HG03575 (cell line): ENCODE measurements around the gene ITGAL.
"Not testable (repeated sequence)": the region's sequence is repeated elsewhere in the genome, so short reads cannot be mapped to it uniquely, and the experiment has no call there.

Experiments
- ATAC-seq: cut with Tn5 transposase; IDR thresholded peaks from one replicate; pipeline ENCODE4 v1.9.1; 2021; ENCODE audit not compliant: unreplicated experiment, insufficient number of reproducible peaks, low FRiP score; ENCODE audit errors: extremely low read depth

The ITGAL gene

DNA sequence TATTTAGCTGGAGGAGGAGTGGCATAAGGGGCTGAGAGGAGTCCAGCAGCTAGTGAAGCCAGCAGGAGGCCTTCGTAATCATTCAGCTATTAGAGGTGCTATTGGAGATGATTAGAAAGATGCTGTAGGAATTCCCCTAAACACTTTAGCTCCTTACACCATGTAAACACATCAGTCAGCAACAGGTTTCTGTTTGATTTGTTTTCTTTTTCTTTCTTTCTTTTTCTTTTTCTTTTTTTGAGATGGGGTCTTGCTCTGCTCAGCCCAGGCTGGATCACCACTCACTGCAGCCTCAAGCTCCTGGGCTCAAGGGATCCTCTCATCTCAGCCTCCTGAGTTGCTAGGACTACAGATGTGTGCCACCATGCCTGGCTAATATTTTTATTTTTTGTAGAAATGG lies 16.2 kb upstream of the ITGAL start:
- no peak for ATAC-seq

DNA sequence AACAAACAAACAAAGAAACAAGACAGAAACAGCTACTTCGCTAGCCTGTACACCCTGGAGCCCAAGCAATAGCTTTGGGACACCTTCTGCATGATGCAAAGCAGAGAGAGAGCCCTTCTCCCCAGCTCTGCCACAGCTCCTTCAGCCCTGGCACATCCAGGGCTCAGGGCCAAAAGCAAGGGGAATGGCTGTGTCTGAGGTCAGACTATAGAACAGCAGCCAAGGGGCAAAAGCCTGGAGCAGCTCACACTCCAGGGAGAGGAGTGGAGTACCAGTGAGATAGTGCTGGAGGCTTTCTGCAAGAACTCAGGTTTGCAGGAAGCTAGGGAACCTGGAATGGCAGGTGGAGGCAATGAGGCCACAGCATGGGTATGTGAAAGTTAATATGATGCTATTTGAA lies 15.3 kb upstream of the ITGAL start:
- ATAC-seq, result no peak

DNA sequence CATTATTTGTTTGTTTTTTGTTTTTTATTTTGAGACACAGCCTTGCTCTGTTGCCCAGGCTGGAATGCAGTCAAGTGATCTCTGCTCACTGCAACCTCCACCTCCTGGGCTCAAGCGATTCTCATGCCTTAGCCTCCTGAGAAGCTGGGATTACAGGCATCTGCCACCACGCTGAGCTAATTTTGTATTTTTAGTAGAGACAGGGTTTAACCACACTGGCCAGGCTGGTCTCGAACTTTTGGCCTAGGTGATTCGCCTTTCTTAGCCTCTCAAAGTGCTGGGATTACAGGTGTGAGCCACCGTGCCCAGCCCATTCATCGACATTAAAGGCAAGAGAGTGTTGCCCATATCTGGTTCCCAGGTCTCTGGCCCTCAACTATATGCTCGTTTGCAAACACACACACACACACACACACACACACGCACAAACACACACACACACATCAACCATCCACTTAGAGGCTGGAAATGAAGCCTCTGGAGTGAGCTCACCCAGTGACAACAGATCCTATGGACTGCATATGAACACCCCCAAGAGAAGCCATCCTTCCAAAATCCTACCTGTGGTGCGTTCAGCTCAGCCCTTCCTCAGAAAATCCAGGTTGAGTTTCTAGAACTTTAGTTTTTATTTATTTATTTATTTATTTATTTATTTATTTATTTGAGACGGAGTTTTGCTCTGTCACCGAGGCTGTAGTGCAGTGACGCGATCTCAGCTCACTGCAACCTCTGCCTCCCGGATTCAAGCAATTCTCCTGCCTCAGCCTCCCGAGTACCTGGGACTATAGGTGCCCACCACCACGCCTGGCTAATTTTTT lies 14.6 kb upstream of the ITGAL start:
- no peak for ATAC-seq

DNA sequence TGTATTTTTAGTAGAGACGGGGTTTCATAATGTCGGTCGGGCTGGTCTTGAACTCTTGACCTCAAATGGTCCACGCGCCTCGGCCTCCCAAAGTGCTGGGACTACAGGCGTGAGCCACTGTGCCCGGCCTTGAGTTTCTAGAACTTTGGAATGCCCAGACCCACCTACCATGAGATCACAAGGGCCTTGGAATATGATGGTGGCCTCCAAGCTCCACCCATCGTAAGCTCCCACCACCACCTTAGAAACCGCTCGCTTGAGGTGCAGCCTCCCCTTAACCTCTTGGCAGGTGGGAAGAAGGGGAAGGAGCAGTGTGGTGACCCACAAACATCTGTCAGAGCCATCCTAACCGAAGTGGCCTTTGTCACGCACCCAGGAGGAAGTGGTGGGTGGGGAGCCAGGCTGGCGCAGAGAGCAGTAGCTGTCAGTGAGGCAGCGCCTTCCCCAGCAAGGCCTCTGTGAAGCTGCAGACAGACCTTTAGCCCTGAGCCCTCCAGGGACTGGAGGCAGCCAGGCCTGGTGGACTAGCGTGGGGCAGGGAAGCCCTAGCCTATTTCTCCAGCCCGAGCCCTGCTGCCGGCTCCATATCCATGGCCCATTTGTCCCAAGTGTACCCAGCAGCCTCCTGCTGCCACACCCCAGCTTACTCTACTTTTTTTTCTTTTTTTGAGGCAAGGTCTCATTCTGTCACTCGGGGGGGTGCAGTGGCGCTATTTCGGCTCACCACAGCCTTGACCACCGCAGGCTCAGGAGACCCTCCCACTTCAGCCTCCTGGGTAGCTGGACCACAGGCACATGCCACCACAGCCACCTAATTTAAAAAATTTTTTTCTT lies 13.8 kb upstream of the ITGAL start:
- ATAC-seq, result peak; percentile 56

DNA sequence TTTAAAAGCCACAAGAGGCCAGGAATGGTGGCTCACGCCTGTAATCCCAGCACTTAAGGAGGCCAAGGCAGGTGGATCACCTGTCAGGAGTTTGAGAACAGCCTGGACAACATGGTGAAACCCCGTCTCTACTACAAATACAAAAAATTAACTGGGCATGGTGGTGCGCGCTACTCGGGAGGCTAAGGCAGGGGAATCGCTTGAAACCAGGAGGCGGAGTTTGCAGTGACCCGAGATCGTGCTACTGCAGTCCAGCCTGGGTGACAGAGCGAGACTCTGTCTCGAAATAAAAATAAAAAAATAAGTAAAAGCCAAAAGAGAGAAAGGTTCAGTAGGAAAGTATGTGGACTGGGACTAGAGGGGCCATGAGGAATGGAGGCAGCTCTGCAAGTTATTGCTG lies 13.1 kb upstream of the ITGAL start:
- no peak for ATAC-seq

DNA sequence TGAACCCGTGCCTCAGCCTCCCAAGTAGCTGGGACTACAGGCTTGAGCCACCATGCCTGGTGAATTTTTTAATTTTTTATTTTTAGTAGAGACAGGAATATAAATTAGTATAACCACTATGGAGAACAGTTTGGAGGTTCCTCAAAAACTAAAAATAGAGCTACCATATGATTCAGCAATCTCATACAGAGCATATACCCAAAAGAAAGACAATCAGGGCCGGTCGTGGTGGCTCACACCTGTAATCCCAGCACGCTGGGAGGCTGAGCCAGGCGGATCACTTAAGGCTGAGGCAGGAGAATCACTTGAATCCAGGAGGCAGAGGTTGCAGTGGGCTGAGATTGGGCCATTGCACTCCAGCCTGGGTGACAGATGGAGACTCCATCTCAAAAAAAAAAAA lies 11.1 kb upstream of the ITGAL start:
- ATAC-seq, result not testable (repeated sequence)

DNA sequence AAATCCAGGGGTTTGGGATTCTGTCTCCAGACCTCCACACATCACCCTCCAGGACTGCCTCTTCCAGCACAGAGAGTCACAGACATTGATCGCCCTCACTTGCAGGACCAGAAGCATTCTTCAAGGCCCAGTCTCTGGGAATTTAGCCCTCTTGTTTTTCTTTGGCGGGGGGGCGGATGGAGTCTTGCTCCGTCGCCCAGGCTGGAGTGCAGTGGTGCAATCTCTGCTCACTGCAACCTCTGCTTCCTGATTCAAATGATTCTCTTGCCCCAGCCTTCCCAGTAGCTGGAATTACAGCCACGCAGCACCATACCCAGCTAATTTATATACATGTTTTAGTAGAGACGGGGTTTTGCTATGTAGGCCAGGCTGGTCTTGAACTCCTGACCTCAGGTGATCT lies 8.5 kb upstream of the ITGAL start:
- ATAC-seq, result no peak

DNA sequence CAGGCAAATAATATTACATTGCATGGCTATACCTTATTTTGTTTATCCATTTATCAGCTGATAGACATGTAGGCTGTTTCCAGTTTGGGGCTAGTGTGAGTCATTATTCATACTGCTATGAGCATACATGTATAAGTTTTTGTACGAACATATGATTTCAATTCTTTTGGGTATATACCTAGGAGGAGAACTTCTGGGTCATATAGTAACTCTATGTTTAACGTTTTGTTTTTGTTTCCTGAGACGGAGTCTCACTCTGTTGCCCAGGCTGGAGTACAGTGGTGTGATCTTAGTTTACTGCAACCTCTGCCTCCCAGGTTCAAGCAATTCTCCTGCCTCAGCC lies 2.4 kb upstream of the ITGAL start:
- ATAC-seq, result no peak

DNA sequence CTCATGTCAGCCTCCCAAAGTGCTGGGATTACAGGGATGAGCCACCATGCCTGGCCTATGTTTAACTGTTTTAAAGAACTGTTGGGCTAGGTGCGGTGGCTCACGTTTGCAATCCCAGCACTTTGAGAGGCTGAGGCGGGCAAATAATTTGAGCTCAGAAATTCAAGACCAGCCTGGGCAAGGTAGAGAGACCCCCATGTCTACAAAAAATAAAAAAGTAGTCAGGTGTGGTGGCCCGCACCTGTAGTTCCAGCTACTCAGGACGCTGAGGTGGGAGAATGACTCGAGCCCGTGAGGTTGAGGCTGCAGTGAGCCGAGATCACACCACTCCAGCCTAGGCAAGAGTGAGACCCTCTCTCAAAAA lies 1.9 kb upstream of the ITGAL start:
- ATAC-seq, result no peak

DNA sequence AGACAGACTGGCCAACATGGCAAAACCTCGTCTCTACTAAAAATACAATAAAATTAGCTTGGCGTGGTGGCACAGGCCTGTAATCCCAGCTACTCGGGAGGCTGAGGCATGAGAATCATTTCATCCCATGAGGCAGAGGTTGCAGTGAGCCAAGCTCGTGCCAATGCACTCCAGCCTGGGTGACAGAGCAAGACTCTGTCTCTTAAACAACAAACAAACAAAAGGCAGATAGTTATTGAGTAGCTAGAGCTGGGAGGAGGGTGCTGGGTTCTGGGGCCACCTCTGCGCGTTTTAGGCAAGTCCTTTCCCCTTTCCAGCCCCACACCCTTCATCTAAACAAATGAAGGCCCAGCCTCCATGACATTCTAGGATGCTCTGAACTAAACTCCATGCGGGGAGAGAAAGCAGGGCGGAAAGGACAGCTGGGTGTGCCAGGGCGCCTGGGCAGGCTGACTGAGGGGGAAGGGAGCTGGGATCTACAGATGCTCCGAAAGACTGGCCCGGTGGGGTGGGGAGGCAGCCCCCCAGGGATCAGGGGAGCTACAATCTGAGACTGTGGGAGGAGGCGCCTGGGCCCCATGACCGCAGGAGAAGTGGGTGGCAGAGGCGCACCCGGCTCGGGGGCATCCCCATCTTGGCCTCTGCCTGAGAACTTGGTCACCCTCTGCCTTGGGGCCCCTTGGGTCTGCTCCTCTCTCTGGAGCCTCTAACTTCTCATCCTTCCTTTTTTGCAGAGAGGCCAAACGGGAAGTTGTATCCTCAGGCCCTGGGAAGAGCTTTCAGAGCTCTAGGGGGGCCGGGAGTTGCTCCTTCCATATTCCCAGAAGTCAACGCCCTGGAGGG lies 910 bp downstream of the ITGAL start:
- no peak for ATAC-seq

DNA sequence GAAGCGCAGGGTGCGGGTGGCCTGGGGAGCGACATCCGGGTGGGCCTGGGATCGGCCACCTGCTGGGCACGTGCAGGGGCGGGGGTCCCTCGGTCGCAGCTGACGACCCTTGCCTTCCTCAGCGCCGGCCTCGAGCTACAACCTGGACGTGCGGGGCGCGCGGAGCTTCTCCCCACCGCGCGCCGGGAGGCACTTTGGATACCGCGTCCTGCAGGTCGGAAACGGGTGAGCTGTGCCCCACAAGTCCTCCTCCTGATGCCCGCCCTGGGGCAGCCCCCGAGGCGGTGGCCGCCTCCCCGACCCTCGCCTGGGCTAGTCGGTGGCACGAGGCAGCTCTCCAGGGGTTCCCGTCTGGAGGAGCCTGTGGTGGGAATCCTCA lies 1.5 kb downstream of the ITGAL start:
- ATAC-seq, result no peak

DNA sequence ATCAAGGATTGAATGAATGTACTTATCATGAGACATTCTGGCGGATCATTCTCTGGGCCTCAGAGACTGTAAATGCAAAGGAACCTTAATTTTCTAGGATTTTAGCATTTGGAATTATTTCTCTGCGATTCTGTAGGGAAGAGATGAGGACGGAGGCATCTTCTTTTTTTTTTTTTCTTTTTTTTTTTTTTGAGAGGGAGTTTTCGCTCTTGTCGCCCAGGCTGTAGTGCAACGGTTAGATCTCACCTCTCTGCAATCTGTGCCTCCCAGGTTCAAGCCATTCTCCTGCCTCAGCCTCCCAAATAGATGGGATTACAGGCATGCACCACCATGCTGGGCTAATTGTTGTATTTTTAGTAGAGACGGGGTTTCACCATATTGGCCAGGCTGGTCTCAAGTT lies 2.1 kb downstream of the ITGAL start:
- ATAC-seq, result no peak

DNA sequence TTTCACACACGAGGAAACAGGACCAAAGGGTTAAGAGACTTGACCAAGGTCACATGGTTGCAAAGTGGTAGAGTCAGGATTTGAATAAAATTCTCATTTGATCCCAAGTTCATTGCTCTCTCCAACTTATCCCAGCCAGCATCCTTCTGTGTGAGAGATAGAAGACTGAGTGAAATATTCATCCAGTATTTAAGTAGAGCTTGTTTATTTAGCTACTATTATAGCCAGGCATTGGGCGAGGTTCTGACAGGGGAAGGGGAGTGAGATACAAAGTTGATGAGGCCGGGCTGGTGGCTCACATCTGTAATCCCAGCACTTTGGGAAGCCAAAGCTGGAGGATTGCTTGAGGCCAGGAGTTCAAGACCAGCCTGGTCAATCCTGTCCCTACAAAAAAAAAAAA lies 4.4 kb downstream of the ITGAL start:
- no peak for ATAC-seq

DNA sequence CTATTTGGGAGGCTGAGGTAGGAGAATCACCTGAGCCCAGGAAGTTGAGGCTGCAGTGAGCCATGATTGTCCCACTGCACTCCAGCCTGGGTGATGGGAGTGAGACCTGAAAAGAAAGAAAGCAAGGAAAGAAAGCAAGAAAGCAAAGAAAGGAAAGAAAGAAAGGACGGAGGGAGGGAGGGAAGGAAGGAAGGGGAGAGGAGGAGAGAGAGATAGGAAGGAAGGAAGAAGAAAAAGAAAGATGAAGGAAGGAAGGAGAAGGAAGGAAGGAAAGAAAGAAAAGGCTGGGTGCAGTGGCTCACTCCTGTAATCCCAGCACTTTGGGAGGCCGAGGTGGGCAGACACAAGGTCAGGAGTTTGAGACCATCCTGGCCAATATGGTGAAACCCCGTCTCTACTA lies 5.2 kb downstream of the ITGAL start:
- ATAC-seq, result not testable (repeated sequence)

DNA sequence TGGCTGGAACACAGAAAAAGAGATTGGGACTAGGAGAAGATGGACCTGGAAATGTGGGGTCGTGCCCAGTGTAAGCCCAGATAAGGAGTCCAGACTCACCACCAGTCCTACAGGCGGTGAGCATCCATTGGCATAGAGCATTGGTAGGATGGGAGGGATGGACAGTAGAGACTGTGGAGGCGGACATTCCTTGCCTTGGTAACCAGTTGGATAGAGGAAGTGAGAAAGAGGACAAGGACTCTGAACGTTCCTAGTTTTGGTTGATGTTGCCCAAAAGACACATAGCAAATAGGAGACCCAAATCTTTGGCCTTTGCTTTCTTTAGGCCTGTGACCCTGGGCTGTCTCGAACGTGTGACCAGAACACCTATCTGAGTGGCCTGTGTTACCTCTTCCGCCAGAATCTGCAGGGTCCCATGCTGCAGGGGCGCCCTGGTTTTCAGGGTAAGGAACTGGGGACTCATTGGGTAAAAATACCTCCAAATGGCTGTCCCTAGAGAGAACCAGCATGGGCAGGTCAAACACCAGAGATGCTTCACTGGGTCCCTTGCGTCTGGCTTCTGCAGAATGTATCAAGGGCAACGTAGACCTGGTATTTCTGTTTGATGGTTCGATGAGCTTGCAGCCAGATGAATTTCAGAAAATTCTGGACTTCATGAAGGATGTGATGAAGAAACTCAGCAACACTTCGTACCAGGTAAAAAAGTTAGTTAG lies 6.4 kb downstream of the ITGAL start:
- ATAC-seq, result no peak

DNA sequence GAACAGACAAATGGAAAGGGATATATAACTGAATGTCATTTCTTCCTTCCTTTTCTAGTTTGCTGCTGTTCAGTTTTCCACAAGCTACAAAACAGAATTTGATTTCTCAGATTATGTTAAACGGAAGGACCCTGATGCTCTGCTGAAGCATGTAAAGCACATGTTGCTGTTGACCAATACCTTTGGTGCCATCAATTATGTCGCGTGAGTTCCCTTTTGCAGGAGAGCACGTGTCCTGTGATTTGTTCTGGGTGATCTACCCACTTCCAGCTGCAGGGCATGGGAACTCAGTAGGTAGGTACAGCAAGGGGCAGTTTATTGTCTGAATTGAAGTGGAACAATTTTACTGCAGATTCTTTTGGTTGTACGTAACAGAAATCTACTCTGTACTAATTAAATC lies 8.8 kb downstream of the ITGAL start:
- no peak for ATAC-seq

DNA sequence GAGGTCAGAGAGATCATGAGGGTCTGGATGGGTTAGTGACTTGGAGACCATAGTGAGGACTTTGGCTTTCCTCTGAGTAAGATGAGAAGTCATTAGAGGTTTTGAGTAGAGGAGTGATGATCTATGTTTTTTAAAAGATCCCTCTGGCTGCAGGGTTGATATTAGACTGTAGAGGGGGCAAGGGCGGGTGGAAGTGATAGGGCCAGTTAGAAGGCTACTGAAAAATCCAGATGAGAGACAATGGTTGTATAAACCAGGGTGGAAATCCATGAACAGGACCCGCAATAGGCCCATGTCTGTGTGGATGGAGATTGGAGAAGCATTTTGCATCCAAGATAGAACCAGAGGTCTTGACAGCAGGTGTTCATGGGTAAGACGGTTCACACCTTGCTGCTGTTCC lies 9.8 kb downstream of the ITGAL start:
- ATAC-seq, result no peak

DNA sequence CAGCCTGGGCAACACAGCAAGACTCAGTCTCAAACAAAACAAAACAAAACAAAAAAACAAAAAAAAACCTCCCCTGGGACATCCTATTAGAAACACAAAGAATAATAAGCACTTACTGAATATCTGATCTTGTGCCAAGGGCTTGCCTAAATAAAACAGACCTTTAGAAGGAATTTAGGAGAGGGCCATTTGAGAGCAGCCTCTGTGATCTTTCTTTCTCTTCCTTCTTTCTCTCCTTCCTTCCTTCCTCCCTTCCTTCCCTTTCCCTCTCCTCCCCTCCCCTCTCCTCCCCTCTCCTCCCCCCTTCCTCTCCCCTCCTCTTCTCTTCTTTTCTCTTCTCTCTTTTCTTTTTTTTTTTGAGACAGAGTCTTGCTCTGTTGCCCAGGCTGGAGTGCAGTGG lies 12.3 kb downstream of the ITGAL start:
- no peak for ATAC-seq

DNA sequence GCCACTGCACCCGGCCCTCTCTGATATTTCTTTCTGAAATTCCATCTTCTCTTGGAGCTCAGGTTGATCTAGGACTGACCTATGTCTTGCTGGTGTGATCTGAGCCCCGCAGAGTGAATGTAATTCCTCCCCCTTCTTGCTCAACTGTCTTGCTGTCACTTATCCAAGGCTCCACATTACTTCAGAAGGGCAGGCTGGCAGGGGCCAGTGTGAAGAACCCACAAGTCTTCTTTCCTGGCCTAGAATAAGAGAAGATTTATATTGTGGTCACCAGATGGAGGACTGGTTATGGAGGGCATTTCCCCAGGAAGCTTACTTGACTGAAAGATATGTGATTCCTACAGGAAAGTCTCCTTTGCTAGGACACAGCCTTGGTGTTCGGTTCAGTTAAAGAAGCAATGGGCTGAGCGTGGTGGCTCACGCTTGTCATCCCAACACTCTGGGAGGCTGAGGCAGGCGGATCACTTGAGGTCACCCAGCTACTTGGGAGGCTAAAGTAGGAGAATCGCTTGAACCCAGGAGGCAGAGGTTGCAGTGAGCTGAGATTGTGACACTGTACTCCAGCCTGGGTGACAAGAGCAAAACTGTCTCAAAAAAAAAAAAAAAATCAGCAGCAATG lies 13.4 kb downstream of the ITGAL start:
- no peak for ATAC-seq
